Right atrium auricular region (tissue), 2 donors: Measurements from ENCODE around the gene INHBE. TPM values are rescaled to one million over a fixed set of nuclear protein-coding genes. Genes with fewer than 3 reads are reported as not detected.

Source experiments
- DNase-seq: peaks from one replicate; pipeline ENCODE4 v3.0.0-alpha.2; 2019; ENCODE audit warnings: low spot score
- H3K27ac ChIP-seq, 2 donors: fragments of 200-600 bp; sonication (generic); 1 replicate in 1 of 2; 2 replicates in 1 of 2; pipeline ENCODE4 v1.5.1; 2016 to 2019
- H3K27me3 ChIP-seq, 2 donors: fragments of 200-600 bp; sonication (generic); one replicate each; pipeline versions ENCODE4 v1.5.1 to v1.6.0; 2017 to 2019
- H3K36me3 ChIP-seq: fragments of 200-600 bp; sonication (generic); one replicate; pipeline ENCODE4 v1.5.1; 2016
- H3K4me1 ChIP-seq, 2 donors: fragments of 200-600 bp; sonication (generic); one replicate each; pipeline versions ENCODE4 v1.5.1 to v1.6.0; 2017 to 2019
- H3K4me3 ChIP-seq, 2 donors: fragments of 200-600 bp; sonication (generic); 1 replicate in 1 of 2; 2 replicates in 1 of 2; pipeline ENCODE4 v1.5.1; 2017 to 2019; ENCODE audit warnings: mild to moderate bottlenecking in 1 of 2, moderate library complexity in 1 of 2
- H3K9me3 ChIP-seq, 2 donors: fragments of 200-600 bp; sonication (generic); one replicate each; pipeline ENCODE4 v1.5.1; 2019
- CTCF ChIP-seq, 2 donors: fragments of 200-600 bp; sonication (generic); IDR thresholded peaks; one replicate each; pipeline ENCODE4 v1.5.1; 2019; ENCODE audit warnings: antibody characterized with exemption in 2 of 2
- total RNA-seq, 2 donors: library from RNA; depleted of rRNA; stranded (reverse); fragments of >200 nt; gene quantifications; one replicate each; pipeline ENCODE4 v1.1.0, GENCODE V29; 2016

INHBE gene
- total RNA-seq, 2 donors from 2014 or later: not detected

- DNase-seq: no peak
- no peaks in the 10 kb centered on the region for H3K9me3 ChIP-seq
- H3K4me3 ChIP-seq: peak overlapping the region in 1 of 2 donors; percentile 12
Observed at GRCh38 chr12:57452181-57452936, 2.7 kb upstream of the INHBE start.

GRCh38 chr12:57452937-57453509, 2.1 kb upstream of the INHBE start:
- no peaks in the 10 kb centered on the region for H3K27me3 ChIP-seq
- peak overlapping the region; percentile 82 to 95 for H3K27ac ChIP-seq
- no peak overlapping the region for H3K4me3 ChIP-seq
- DNase-seq: peak; percentile 83
- peak; percentile 89 to 96 for TF ChIP-seq CTCF (IDR thresholded peaks at IDR 0.05)
- H3K9me3 ChIP-seq: no peaks in the 10 kb centered on the region
- peaks cover 0 to 6% of the 10 kb centered on the region in 2 donors for H3K4me1 ChIP-seq
- no peaks in the 10 kb centered on the region for H3K36me3 ChIP-seq

More at GRCh38 chr12:57452181-57452936, 2.7 kb upstream of the INHBE start:
- no peak for TF ChIP-seq CTCF (IDR thresholded peaks at IDR 0.05)
- Histone ChIP-seq H3K27ac (peak overlapping the region; percentile 82 to 95), H3K27me3 (no peaks in the 10 kb centered on the region), H3K4me1 (peaks cover 0 to 6% of the 10 kb centered on the region in 2 donors), H3K36me3 (no peaks in the 10 kb centered on the region)

GRCh38 chr12:57454213-57454565, 918 bp upstream of the INHBE start:
- no peak for DNase-seq
- Histone ChIP-seq H3K9me3 (no peaks in the 10 kb centered on the region), H3K4me3 (no peak overlapping the region), H3K36me3 (no peaks in the 10 kb centered on the region), H3K4me1 (peaks cover 0 to 12% of the 10 kb centered on the region in 2 donors), H3K27ac (no peak overlapping the region), H3K27me3 (no peaks in the 10 kb centered on the region)
- TF ChIP-seq CTCF (IDR thresholded peaks at IDR 0.05): no peak

- Histone ChIP-seq H3K27ac (no peak overlapping the region), H3K36me3 (no peaks in the 10 kb centered on the region)
Observed at GRCh38 chr12:57455374-57456144, 452 bp downstream of the INHBE start.

GRCh38 chr12:57456145-57456700, 1.1 kb downstream of the INHBE start:
- DNase-seq: no peak
- H3K4me1 ChIP-seq: peaks cover 0 to 28% of the 10 kb centered on the region in 2 donors
- H3K9me3 ChIP-seq: no peaks in the 10 kb centered on the region
- H3K4me3 ChIP-seq: no peak overlapping the region
- H3K27ac ChIP-seq: no peak overlapping the region
- H3K36me3 ChIP-seq: no peaks in the 10 kb centered on the region
- H3K27me3 ChIP-seq: no peaks in the 10 kb centered on the region
- TF ChIP-seq CTCF (IDR thresholded peaks at IDR 0.05): peak; percentile 44 to 61

More at GRCh38 chr12:57455374-57456144, 452 bp downstream of the INHBE start:
- H3K27me3 ChIP-seq: no peaks in the 10 kb centered on the region
- no peaks in the 10 kb centered on the region for H3K9me3 ChIP-seq
- no peak overlapping the region for H3K4me3 ChIP-seq
- no peak for TF ChIP-seq CTCF (IDR thresholded peaks at IDR 0.05)
- no peak for DNase-seq
- H3K4me1 ChIP-seq: peaks cover 0 to 21% of the 10 kb centered on the region in 2 donors
